OCI-LY7 (cell line): ENCODE results near the gene SLC35A3. TPM values are rescaled to one million over a fixed set of nuclear protein-coding genes. Genes with fewer than 3 reads are reported as not detected.

Source experiments
- BruUV-seq: library from RNA; stranded (reverse); fragments of 400-500 nt; replicated peaks from 2 replicates; lab custom pipeline; 2021; lab: Mats Ljungman, UMichigan
- CTCF ChIA-PET: fragments of 300-600 bp; sonication (Branson Sonifier 250); formaldehyde crosslinking; loops from one replicate; lab custom pipeline; 2022; ENCODE audit warnings: antibody characterized with exemption; ENCODE audit not compliant: unreplicated experiment; lab: Charles Lee
- POLR2A ChIA-PET: fragments of 300-600 bp; sonication (Branson Sonifier 250); formaldehyde crosslinking; loops from one replicate; lab custom pipeline; 2022; ENCODE audit warnings: antibody characterized with exemption; lab: Charles Lee
- DNase-seq: peaks from one replicate; pipeline ENCODE4 v3.0.0-alpha.2; 2015; ENCODE audit warnings: low spot score
- H2AFZ ChIP-seq: fragments of 200-600 bp; sonication (generic), shearing (Covaris generic); 2 replicates; pipeline ENCODE4 v1.6.1; 2014; ENCODE audit warnings: mild to moderate bottlenecking, antibody characterized with exemption, low read length, moderate library complexity
- H3K27ac ChIP-seq: fragments of 200-600 bp; sonication (generic); 2 replicates; pipeline ENCODE4 v1.5.1; 2014; ENCODE audit warnings: mixed run types, low read depth, mild to moderate bottlenecking, moderate library complexity, low read length, inconsistent platforms; ENCODE audit not compliant: poor library complexity, severe bottlenecking
- H3K36me3 ChIP-seq: fragments of 200-600 bp; sonication (generic); 2 replicates; pipeline ENCODE4 v1.6.1; 2014; ENCODE audit warnings: mild to moderate bottlenecking, antibody characterized with exemption, low read length, moderate library complexity, mixed read lengths; ENCODE audit not compliant: insufficient read depth
- H3K4me1 ChIP-seq: fragments of 200-600 bp; sonication (generic); 2 replicates; pipeline ENCODE4 v1.5.1; 2014; ENCODE audit warnings: mild to moderate bottlenecking, low read length; ENCODE audit not compliant: insufficient read depth, poor library complexity, severe bottlenecking
- H3K4me2 ChIP-seq: fragments of 200-600 bp; sonication (generic); 2 replicates; pipeline ENCODE4 v1.6.1; 2014; ENCODE audit warnings: mild to moderate bottlenecking, low read length
- H3K4me3 ChIP-seq: fragments of 200-600 bp; sonication (generic); 2 replicates; pipeline ENCODE4 v1.5.1; 2014; ENCODE audit warnings: mild to moderate bottlenecking, low read depth, low read length; ENCODE audit not compliant: poor library complexity, severe bottlenecking
- H3K79me2 ChIP-seq: fragments of 200-600 bp; sonication (generic); 2 replicates; pipeline ENCODE4 v1.6.1; 2016; ENCODE audit warnings: low read depth, mild to moderate bottlenecking, low read length, moderate library complexity, mixed read lengths; ENCODE audit not compliant: insufficient read depth
- H3K9me2 ChIP-seq: fragments of 200-600 bp; sonication (generic); 2 replicates; pipeline ENCODE4 v1.6.1; 2016; ENCODE audit warnings: mild to moderate bottlenecking, low read length, mixed read lengths; ENCODE audit not compliant: insufficient read depth
- H3K9me3 ChIP-seq: fragments of 200-600 bp; sonication (generic); 2 replicates; pipeline ENCODE4 v1.6.1; 2014; ENCODE audit warnings: mild to moderate bottlenecking, mixed run types, low read length, mixed read lengths
- H4K20me1 ChIP-seq: fragments of 200-600 bp; sonication (generic); 2 replicates; pipeline ENCODE4 v1.6.1; 2014; ENCODE audit warnings: mild to moderate bottlenecking, antibody characterized with exemption, low read length, moderate library complexity, mixed read lengths; ENCODE audit not compliant: insufficient read depth
- EZH2phosphoT487 ChIP-seq: fragments of 200-600 bp; sonication (generic); IDR thresholded peaks from 2 replicates; pipeline ENCODE4 v1.6.1; 2018; ENCODE audit warnings: low read depth, borderline replicate concordance, mild to moderate bottlenecking, mixed run types, antibody characterized with exemption, low read length, moderate library complexity, mixed read lengths
- intact Hi-C: fragments of 100-400 bp; cut with micrococcal nuclease; formaldehyde crosslinking; loops from one replicate; pipeline ENCODE4 v1.10.0; 2022; ENCODE audit not compliant: unreplicated experiment
- total RNA-seq, 2 experiments: library from RNA; depleted of rRNA in 1 of 2; stranded (reverse); fragments of >200 nt in 1 of 2; shearing (Covaris generic) in 1 of 2; gene quantifications; 2 replicates each; pipeline ENCODE4 v1.2.3, GENCODE V29; 2014 to 2022
- TF ChIP-seq, protein P1 (sequence below): fragments of 200-600 bp; sonication (generic); conservative IDR thresholded peaks from 2 replicates; pipeline ENCODE4 v1.5.1; 2014; ENCODE audit warnings: mild to moderate bottlenecking, antibody characterized with exemption, low read length, moderate library complexity, mixed read lengths

SLC35A3 gene
- total RNA-seq, 2 experiments from 2014 or later: 24.8 to 26.8 TPM

- CTCF ChIA-PET: no interaction called here
- H3K9me3 ChIP-seq: no peaks in the 10 kb centered on the region
- no peak overlapping the region for H3K4me2 ChIP-seq
- no peaks in the 10 kb centered on the region for H3K79me2 ChIP-seq
- H2AFZ ChIP-seq: no peak overlapping the region
- TF ChIP-seq, protein P1, sequence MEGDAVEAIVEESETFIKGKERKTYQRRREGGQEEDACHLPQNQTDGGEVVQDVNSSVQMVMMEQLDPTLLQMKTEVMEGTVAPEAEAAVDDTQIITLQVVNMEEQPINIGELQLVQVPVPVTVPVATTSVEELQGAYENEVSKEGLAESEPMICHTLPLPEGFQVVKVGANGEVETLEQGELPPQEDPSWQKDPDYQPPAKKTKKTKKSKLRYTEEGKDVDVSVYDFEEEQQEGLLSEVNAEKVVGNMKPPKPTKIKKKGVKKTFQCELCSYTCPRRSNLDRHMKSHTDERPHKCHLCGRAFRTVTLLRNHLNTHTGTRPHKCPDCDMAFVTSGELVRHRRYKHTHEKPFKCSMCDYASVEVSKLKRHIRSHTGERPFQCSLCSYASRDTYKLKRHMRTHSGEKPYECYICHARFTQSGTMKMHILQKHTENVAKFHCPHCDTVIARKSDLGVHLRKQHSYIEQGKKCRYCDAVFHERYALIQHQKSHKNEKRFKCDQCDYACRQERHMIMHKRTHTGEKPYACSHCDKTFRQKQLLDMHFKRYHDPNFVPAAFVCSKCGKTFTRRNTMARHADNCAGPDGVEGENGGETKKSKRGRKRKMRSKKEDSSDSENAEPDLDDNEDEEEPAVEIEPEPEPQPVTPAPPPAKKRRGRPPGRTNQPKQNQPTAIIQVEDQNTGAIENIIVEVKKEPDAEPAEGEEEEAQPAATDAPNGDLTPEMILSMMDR: no peak
- TF ChIP-seq EZH2phosphoT487: no peak
- H3K4me1 ChIP-seq: peaks cover 18% of the 10 kb centered on the region
- no peak for DNase-seq
- H3K9me2 ChIP-seq: no peaks in the 10 kb centered on the region
- H3K27ac ChIP-seq: no peak overlapping the region
- POLR2A ChIA-PET: interaction anchor here (0.6 to 1.2 kb wide), 3 partner anchors 17 to 464 kb away, joined by 3 to 7 read pairs (median 3); no protein-coding TSS in a partner anchor
- peaks cover 90% of the 10 kb centered on the region for H3K36me3 ChIP-seq
- H4K20me1 ChIP-seq: no peaks in the 10 kb centered on the region
- intact Hi-C loops: no loop called here
- no peak overlapping the region for H3K4me3 ChIP-seq
- no TSS peak for BruUV-seq
Measured at GRCh38 chr1:100070201-100070939, 100.6 kb downstream of the SLC35A3 start.

DNA sequence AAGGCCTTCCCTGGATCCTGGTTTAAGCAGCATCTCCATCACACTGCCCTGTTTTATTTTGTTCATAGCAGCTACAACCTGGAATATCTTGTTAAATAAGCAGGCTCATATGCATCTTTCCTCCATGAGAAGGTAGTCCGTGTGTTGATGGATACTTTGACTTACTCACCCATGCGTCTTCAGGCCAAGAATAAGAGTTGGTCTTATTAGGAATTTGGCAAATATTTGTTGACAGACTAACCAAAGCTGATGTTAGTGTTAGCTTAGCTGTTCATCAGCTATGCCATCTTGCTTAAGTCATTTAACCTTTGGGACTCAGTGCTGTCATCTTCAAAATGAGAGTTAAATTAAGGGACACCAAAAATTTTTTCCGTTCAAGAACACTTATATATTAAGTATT lies 103.7 kb downstream of the SLC35A3 start:
- Histone ChIP-seq H3K9me2 (no peaks in the 10 kb centered on the region), H2AFZ (no peak overlapping the region), H3K9me3 (no peaks in the 10 kb centered on the region), H4K20me1 (no peaks in the 10 kb centered on the region), H3K27ac (no peak overlapping the region), H3K36me3 (peaks cover 98% of the 10 kb centered on the region), H3K4me1 (no peaks in the 10 kb centered on the region), H3K79me2 (no peaks in the 10 kb centered on the region), H3K4me3 (no peak overlapping the region), H3K4me2 (no peak overlapping the region)
- BruUV-seq: no TSS peak
- TF ChIP-seq, protein P1: no peak
- TF ChIP-seq EZH2phosphoT487: no peak
- intact Hi-C loops: no loop called here
- ChIA-PET CTCF (no interaction called here), POLR2A (interaction anchor here (0.6 to 1.0 kb wide), 2 partner anchors 12 to 17 kb away, joined by 3 read pairs; no protein-coding TSS in a partner anchor)
- DNase-seq: no peak
